Heart right ventricle (tissue), 16 donors: ENCODE data around the gene HEYL. TPM values are rescaled to one million over a fixed set of nuclear protein-coding genes. Genes with fewer than 3 reads are reported as not detected.

Source experiments
- ATAC-seq, 8 donors: fragments of 200-7000 bp; cut with Tn5 transposase; one replicate each; pipeline ENCODE4 v1.9.1; 2020; ENCODE audit warnings: mild to moderate bottlenecking in 8 of 8, moderate library complexity in 8 of 8, moderate number of reproducible peaks in 1 of 8
- DNase-seq, 2 donors: peaks; one replicate each; pipeline ENCODE4 v3.0.0-alpha.2; 2020
- H3K27ac ChIP-seq, 10 donors: fragments of 200-600 bp; sonication (generic) in 2 of 10; one replicate each; pipeline versions ENCODE4 v1.5.0 to v1.8.0; 2020 to 2022; ENCODE audit warnings: mild to moderate bottlenecking in 3 of 10
- H3K27me3 ChIP-seq, 7 donors: fragments of 200-600 bp; one replicate each; pipeline ENCODE4 v1.8.0; 2021 to 2022; ENCODE audit warnings: mild to moderate bottlenecking in 2 of 7
- H3K36me3 ChIP-seq, 9 donors: fragments of 200-600 bp; sonication (generic) in 1 of 9; one replicate each; pipeline versions ENCODE4 v1.5.0 to v1.8.0; 2020 to 2022; ENCODE audit warnings: mild to moderate bottlenecking in 2 of 9
- H3K4me1 ChIP-seq, 9 donors: fragments of 200-600 bp; sonication (generic) in 1 of 9; one replicate each; pipeline versions ENCODE4 v1.5.0 to v1.8.0; 2020 to 2022; ENCODE audit warnings: mild to moderate bottlenecking in 4 of 9
- H3K4me3 ChIP-seq, 10 donors: fragments of 200-600 bp; sonication (generic) in 2 of 10; one replicate each; pipeline versions ENCODE4 v1.5.0 to v1.8.0; 2020 to 2022; ENCODE audit warnings: mild to moderate bottlenecking in 7 of 10, moderate library complexity in 2 of 10
- H3K9me3 ChIP-seq, 11 donors: fragments of 200-600 bp in 10 of 11; sonication (generic) in 2 of 11; one replicate each; pipeline versions ENCODE4 v1.5.0 to v1.8.0; 2013 to 2022; ENCODE audit warnings: mild to moderate bottlenecking in 2 of 11, control low read depth in 1 of 11, moderate library complexity in 1 of 11
- CTCF ChIP-seq, 9 donors: fragments of 200-600 bp; sonication (generic) in 2 of 9; IDR thresholded peaks; one replicate each; pipeline versions ENCODE4 v1.5.0 to v1.8.0; 2021 to 2022; ENCODE audit warnings: antibody characterized with exemption in 9 of 9, mild to moderate bottlenecking in 5 of 9, moderate library complexity in 1 of 9
- WGBS, 2 donors: extraction: QIAGEN DNeasy Blood & Tissue Kit; methylation state at CpG; one replicate each; pipeline ENCODE4 v1.1.7; 2013; ENCODE audit warnings: inconsistent platforms in 1 of 2; 5-methylcytosine and 5-hydroxymethylcytosine counted together
- intact Hi-C, 10 donors: fragments of 100-400 bp; cut with DNase I; formaldehyde crosslinking; loops; one replicate each; pipeline versions ENCODE4 v1.11.1 to v1.14.2; 2022
- long read RNA-seq, 3 donors: library from polyadenylated mRNA; unstranded; transcript quantifications; one replicate each; pipeline ENCODE4 v2.0.0, GENCODE V29; 2020 to 2021
- polyA plus RNA-seq, 2 donors: library from polyadenylated mRNA; stranded (reverse); fragments of 200-250 nt; gene quantifications; one replicate each; pipeline ENCODE4 v1.2.3, GENCODE V29; 2013
- total RNA-seq, 10 donors: library from RNA; stranded (reverse); fragmentation: NEBNext Ultra II Directional in 3 of 10; extraction: Animal tissue kit (Norgen Biotek cat#: 25700) in 3 of 10; gene quantifications; one replicate each; pipeline versions ENCODE4 v1.2.1 to v1.2.4, GENCODE V29; 2021 to 2023
- donor health status: Arrhythmogenic right ventricular cardiomyopathy.
- donor health status: ischemic (EF 13 %, LVEDD 7.1; RV severe dilation, severe dysfunction).
- donor health status: healthy with polysubstance abuse.
- donor health status: DM: no; HTN: yes; CAD: no.
- donor health status: DM: no; HTN: no; CAD: no.
- donor health status: ischemic (EF 25% LVEDD 6.9; RV normal size, moderate dysfunction).
- donor health status: ischemic (EF 25% LVEDD 5.7; RV mildly dilated, moderate dysfunction).
- donor health status: healthy.
- donor health status: DM: yes; HTN: yes; CAD: no.
- donor health status: Ischemic cardiomyopathy.
- donor health status: ischemic (EF 35%, LVEDD 5.7; RV mildly dilated, moderate dysfunction).
- donor health status: nonischemic (EF 11% LVEDD 7.7; RV severe dilation, severe dysfunction).
- donor health status: DM: yes; HTN: yes; CAD: no.
- donor health status: PGD.
- donor health status: ischemic (EF 29% LVEDD 5.4; RV normal size, mild dysfunction).
- donor health status: nonischemic (EF 23%, LVEDD 6.1; RV moderate dilation, normal function).

HEYL gene
- 10 to 100 TPM; 11.5 to 27.5 (median 14.3) TPM for total RNA-seq
- polyA plus RNA-seq, result 10 to 100 TPM; 12.8 to 25.1 TPM
- long read RNA-seq, donor 1, transcript HEYL-201 (5 exons, 3,661 nt), result major isoform, 7 of 28 reads
- long read RNA-seq, donor 1, partial matches to known transcripts, result 2 of 28 reads
- long read RNA-seq, donor 1, other reads (novel, unspliced or antisense), result 19 of 28 reads
- long read RNA-seq, donor 2, partial matches to known transcripts, result 6 of 29 reads
- long read RNA-seq, donor 2, other reads (novel, unspliced or antisense), result 21 of 29 reads
- long read RNA-seq, donor 3, partial matches to known transcripts, result 7 of 55 reads
- long read RNA-seq, donor 3, other reads (novel, unspliced or antisense), result 47 of 55 reads

- Histone ChIP-seq H3K36me3 (peaks cover 0 to 6% (median 0%) of the 10 kb centered on the region in 9 donors), H3K4me1 (peaks cover 0 to 35% (median 12%) of the 10 kb centered on the region in 9 donors), H3K27me3 (peaks cover 0 to 47% (median 18%) of the 10 kb centered on the region in 7 donors), H3K27ac (peak within 1 kb of the TSS; percentile 60 to 96 (median 90)), H3K4me3 (peak within 1 kb of the TSS; percentile 35 to 79 (median 66)), H3K9me3 (peaks cover 0 to 3% (median 0%) of the 10 kb centered on the region in 11 donors)
- ATAC-seq (peak; percentile 69 to 92 (median 84)), DNase-seq (peak; percentile 81 to 88)
- intact Hi-C loops, result no loop called here
- peak; percentile 5 to 59 (median 37) for TF ChIP-seq CTCF (IDR thresholded peaks at IDR 0.05)
- WGBS, 2 donors, result 8 to 10% methylated on average over 87 to 88 of the region's 88 CpGs
Observed at GRCh38 chr1:39639305-39640130, at the start of gene HEYL. TSS of gene HEYL (minus strand) at chr1:39639643. CDS start at chr1:39639625, 18 bp downstream.

- no peaks in the 10 kb centered on the region for H3K9me3 ChIP-seq
- intact Hi-C loops, result no loop called here
- WGBS, 2 donors, result 46 to 58% methylated on average over 2 of the region's 2 CpGs
- TF ChIP-seq CTCF (IDR thresholded peaks at IDR 0.05), result no peak
- peaks cover 11 to 85% (median 64%) of the 10 kb centered on the region in 7 donors for H3K27me3 ChIP-seq
- H3K27ac ChIP-seq, result no peak overlapping the region
- no peaks in the 10 kb centered on the region for H3K36me3 ChIP-seq
- DNase-seq (no peak), ATAC-seq (no peak)
- no peak overlapping the region for H3K4me3 ChIP-seq
- H3K4me1 ChIP-seq, result peaks cover 0 to 23% (median 20%) of the 10 kb centered on the region in 9 donors
Observed at GRCh38 chr1:39689214-39689613, 49.8 kb upstream of the HEYL start.

GRCh38 chr1:39688706-39689105 is 49.3 kb upstream of the HEYL start:
- no peak for TF ChIP-seq CTCF (IDR thresholded peaks at IDR 0.05)
- H3K27me3 ChIP-seq, result peaks cover 11 to 86% (median 68%) of the 10 kb centered on the region in 7 donors

GRCh38 chr1:39687243-39687642 is 47.8 kb upstream of the HEYL start:
- Histone ChIP-seq H3K27me3 (peaks cover 11 to 86% (median 68%) of the 10 kb centered on the region in 7 donors), H3K27ac (no peak overlapping the region), H3K4me3 (no peak overlapping the region), H3K36me3 (no peaks in the 10 kb centered on the region), H3K4me1 (peaks cover 0 to 24% (median 19%) of the 10 kb centered on the region in 9 donors), H3K9me3 (no peaks in the 10 kb centered on the region)
- 66 to 70% methylated on average over 2 of the region's 2 CpGs for WGBS, 2 donors
- ATAC-seq (no peak), DNase-seq (no peak)
- TF ChIP-seq CTCF (IDR thresholded peaks at IDR 0.05), result no peak
- intact Hi-C loops, result no loop called here

More at GRCh38 chr1:39688706-39689105, 49.3 kb upstream of the HEYL start:
- no peak overlapping the region for H3K27ac ChIP-seq
- no peak overlapping the region for H3K4me3 ChIP-seq
- ATAC-seq (no peak), DNase-seq (no peak)
- peaks cover 0 to 27% (median 21%) of the 10 kb centered on the region in 9 donors for H3K4me1 ChIP-seq
- intact Hi-C loops, result no loop called here
- no peaks in the 10 kb centered on the region for H3K36me3 ChIP-seq
- WGBS, 2 donors, result 75 to 81% methylated on average over 3 of the region's 3 CpGs
- H3K9me3 ChIP-seq, result no peaks in the 10 kb centered on the region
